Transverse colon (tissue), 4 donors: ENCODE measurements around the gene INAFM2. TPM values are rescaled to one million over a fixed set of nuclear protein-coding genes. Genes with fewer than 3 reads are reported as not detected.
A peak's percentile ranks its signal among the peaks of the same experiment; 100 is the strongest.

ENCODE experiments used
- DNase-seq: peaks from one replicate; pipeline ENCODE4 v3.0.0-alpha.2; 2019
- H3K27ac ChIP-seq, 4 donors: fragments of 200-600 bp; sonication (generic); 2 replicates each; pipeline ENCODE4 v1.5.1; 2016 to 2018; ENCODE audit warnings: inconsistent platforms in 4 of 4
- H3K27me3 ChIP-seq: fragments of 200-600 bp; sonication (generic); 2 replicates; pipeline ENCODE4 v1.5.1; 2017; ENCODE audit warnings: inconsistent platforms
- H3K36me3 ChIP-seq, 4 donors: fragments of 200-600 bp; sonication (generic); 2 replicates each; pipeline ENCODE4 v1.5.1; 2017 to 2019; ENCODE audit warnings: inconsistent platforms in 4 of 4
- H3K4me1 ChIP-seq, 4 donors: fragments of 200-600 bp; sonication (generic); 2 replicates each; pipeline ENCODE4 v1.5.1; 2017 to 2020; ENCODE audit warnings: inconsistent platforms in 4 of 4
- H3K4me3 ChIP-seq, 4 donors: fragments of 200-600 bp; sonication (generic); 1 replicate in 1 of 4; 2 replicates in 3 of 4; pipeline versions ENCODE4 v1.5.1 to v1.6.1; 2017 to 2019; ENCODE audit warnings: inconsistent platforms in 4 of 4
- H3K9me3 ChIP-seq, 2 donors: fragments of 200-600 bp; sonication (generic); 2 replicates each; pipeline ENCODE4 v1.5.1; 2017 to 2019; ENCODE audit warnings: inconsistent platforms in 2 of 2
- EP300 ChIP-seq: sonication (generic); formaldehyde crosslinking; IDR thresholded peaks from one replicate; pipeline ENCODE4 v1.6.1; 2017; ENCODE audit warnings: antibody characterized with exemption, low read depth
- POLR2A ChIP-seq: fragments of 450-650 bp; IDR thresholded peaks from one replicate; pipeline ENCODE4 v1.6.1; 2016; ENCODE audit warnings: antibody characterized with exemption, mild to moderate bottlenecking, moderate library complexity
- POLR2AphosphoS5 ChIP-seq, 3 donors: sonication (generic); formaldehyde crosslinking; IDR thresholded peaks; one replicate each; pipeline ENCODE4 v1.6.1; 2016; ENCODE audit warnings: antibody characterized with exemption in 3 of 3
- WGBS, 2 donors: methylation state at CpG; one replicate each; pipeline ENCODE4 v1.1.5; 2018; ENCODE audit warnings: low coverage in 1 of 2; 5-methylcytosine and 5-hydroxymethylcytosine counted together
- in situ Hi-C, 4 donors: fragments of 200-750 bp; cut with MboI; loops; one replicate each; pipeline versions ENCODE4 v1.15.0 to v1.15.1; 2017; ENCODE audit warnings: low sequenced_read_pairs in 3 of 4, low pct_ligation_motif_present in 1 of 4, low pct_unique_long_range_greater_than_20kb in 1 of 4
- intact Hi-C: fragments of 100-400 bp; cut with DNase I; formaldehyde crosslinking; loops from one replicate; pipeline ENCODE4 v1.15.1; 2023; ENCODE audit warnings: low total_unique reads
- total RNA-seq, 4 donors: library from RNA; depleted of rRNA; stranded (reverse); fragments of >200 nt; gene quantifications; one replicate each; pipeline ENCODE4 v1.1.0, GENCODE V29; 2016
- TF ChIP-seq, protein P1 (sequence below), 5 experiments: fragments of 200-600 bp in 3 of 5; fragments of 450-650 bp in 2 of 5; sonication (generic) in 3 of 5; IDR thresholded peaks; 1 replicate in 2 of 5; 2 replicates in 3 of 5; pipeline ENCODE4 v1.5.1; 2016 to 2017; ENCODE audit warnings: antibody characterized with exemption in 5 of 5, inconsistent platforms in 3 of 5, mild to moderate bottlenecking in 2 of 5, moderate library complexity in 1 of 5

INAFM2 gene
- total RNA-seq, 4 donors from 2014 or later, result 14.5 to 62.1 (median 19.4) TPM

- in situ Hi-C loops, result loop anchor here in 3 of 4 donors (10.0 kb wide), 1 partner anchor 235 kb away; no protein-coding TSS in a partner anchor
- 15 to 60% methylated on average over 4 to 40 of the region's 40 CpGs for WGBS, 2 donors
- intact Hi-C loops, result loop anchor here (2.0 to 5.0 kb wide), 2 partner anchors 143 to 231 kb away; no protein-coding TSS in a partner anchor
- Histone ChIP-seq H3K4me3 (no peak overlapping the region), H3K27ac (no peak overlapping the region), H3K27me3 (peaks cover 57% of the 10 kb centered on the region), H3K36me3 (no peaks in the 10 kb centered on the region), H3K4me1 (peaks cover 3 to 35% (median 30%) of the 10 kb centered on the region in 4 donors), H3K9me3 (no peaks in the 10 kb centered on the region)
- DNase-seq, result peak; percentile 74
- TF ChIP-seq, protein P1, sequence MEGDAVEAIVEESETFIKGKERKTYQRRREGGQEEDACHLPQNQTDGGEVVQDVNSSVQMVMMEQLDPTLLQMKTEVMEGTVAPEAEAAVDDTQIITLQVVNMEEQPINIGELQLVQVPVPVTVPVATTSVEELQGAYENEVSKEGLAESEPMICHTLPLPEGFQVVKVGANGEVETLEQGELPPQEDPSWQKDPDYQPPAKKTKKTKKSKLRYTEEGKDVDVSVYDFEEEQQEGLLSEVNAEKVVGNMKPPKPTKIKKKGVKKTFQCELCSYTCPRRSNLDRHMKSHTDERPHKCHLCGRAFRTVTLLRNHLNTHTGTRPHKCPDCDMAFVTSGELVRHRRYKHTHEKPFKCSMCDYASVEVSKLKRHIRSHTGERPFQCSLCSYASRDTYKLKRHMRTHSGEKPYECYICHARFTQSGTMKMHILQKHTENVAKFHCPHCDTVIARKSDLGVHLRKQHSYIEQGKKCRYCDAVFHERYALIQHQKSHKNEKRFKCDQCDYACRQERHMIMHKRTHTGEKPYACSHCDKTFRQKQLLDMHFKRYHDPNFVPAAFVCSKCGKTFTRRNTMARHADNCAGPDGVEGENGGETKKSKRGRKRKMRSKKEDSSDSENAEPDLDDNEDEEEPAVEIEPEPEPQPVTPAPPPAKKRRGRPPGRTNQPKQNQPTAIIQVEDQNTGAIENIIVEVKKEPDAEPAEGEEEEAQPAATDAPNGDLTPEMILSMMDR (IDR thresholded peaks at IDR 0.05), result peak; percentile 95 to 99 (median 99)
- no peak for TF ChIP-seq EP300
These were observed 43.9 kb upstream of the INAFM2 start for GRCh38 chr15:40279437-40280141.

- WGBS, 2 donors, result 56% methylated on average over 30 of the region's 30 CpGs; no CpG with 5 or more reads in 1 of the 2 donors
- no peak for DNase-seq
- no peak overlapping the region for H3K4me3 ChIP-seq
- no peaks in the 10 kb centered on the region for H3K9me3 ChIP-seq
- TF ChIP-seq EP300, result no peak
- TF ChIP-seq, protein P1 (IDR thresholded peaks at IDR 0.05), result no peak
- TF ChIP-seq POLR2A, result no peak
- no peak for TF ChIP-seq POLR2AphosphoS5 (IDR thresholded peaks at IDR 0.05)
- peaks cover 3 to 35% (median 33%) of the 10 kb centered on the region in 4 donors for H3K4me1 ChIP-seq
- no peaks in the 10 kb centered on the region for H3K36me3 ChIP-seq
- intact Hi-C loops, result loop anchor here (5.0 kb wide), 1 partner anchor 142 kb away; no protein-coding TSS in a partner anchor
- H3K27ac ChIP-seq, result no peak overlapping the region
- in situ Hi-C loops, result no loop called here
- peaks cover 57% of the 10 kb centered on the region for H3K27me3 ChIP-seq
These were observed 43.0 kb upstream of the INAFM2 start for GRCh38 chr15:40280260-40281056.

DNA sequence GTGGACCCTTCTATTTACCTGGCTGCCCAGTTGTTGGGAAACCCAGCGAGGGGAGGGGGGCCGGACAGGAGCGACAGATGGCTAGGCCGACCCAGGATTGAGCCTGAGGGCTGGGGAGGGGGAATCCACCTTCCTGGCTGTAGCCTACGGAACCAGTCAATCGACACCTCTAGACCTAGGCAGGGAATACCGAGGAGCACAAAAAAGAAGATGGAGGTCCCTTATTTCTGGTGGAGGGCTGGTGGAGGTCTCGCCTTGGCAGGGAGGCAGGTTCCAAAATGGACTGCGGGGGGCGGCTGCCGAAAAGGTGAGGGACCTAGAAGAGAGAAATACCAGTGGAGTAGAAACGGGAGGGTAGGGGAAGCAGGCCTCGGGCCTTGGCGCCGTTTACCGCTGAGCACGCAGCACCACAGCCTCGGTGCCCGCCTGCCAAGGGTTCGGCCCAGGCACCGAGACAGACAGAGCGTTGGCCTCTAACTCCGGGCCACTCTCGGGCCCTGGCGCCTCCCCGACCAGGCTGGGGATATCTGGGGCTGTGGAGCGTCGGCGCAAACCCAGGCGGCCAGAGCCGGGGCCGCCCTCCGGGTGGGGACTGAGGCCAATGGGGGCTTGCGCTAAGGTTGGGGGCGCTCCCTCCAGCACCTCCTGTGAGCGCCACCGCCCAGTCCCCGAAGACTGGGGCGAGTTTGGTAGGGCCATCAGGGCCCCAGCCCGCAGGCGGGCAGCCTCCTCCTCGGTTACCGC is 42.3 kb upstream of the INAFM2 start:
- 57% methylated on average over 41 of the region's 43 CpGs; no CpG with 5 or more reads in 1 of the 2 donors for WGBS, 2 donors
- H3K36me3 ChIP-seq, result no peaks in the 10 kb centered on the region
- peaks cover 57% of the 10 kb centered on the region for H3K27me3 ChIP-seq
- peak overlapping the region in 3 of 4 donors; percentile 17 to 47 (median 41) for H3K4me3 ChIP-seq
- no peaks in the 10 kb centered on the region for H3K9me3 ChIP-seq
- H3K27ac ChIP-seq, result no peak overlapping the region
- H3K4me1 ChIP-seq, result peaks cover 3 to 36% (median 33%) of the 10 kb centered on the region in 4 donors
- intact Hi-C loops (loop anchor here (5.0 kb wide), 1 partner anchor 141 kb away; no protein-coding TSS in a partner anchor), in situ Hi-C loops (no loop called here)
- TF ChIP-seq, protein P1 (IDR thresholded peaks at IDR 0.05), result no peak
- TF ChIP-seq POLR2AphosphoS5 (IDR thresholded peaks at IDR 0.05) (no peak), POLR2A (no peak), EP300 (no peak)
- no peak for DNase-seq
